Hematopoietic multipotent progenitor cell treated with erythropoietin and hydrocortisone succinate and interleukin-3 and kit ligand, for 4 days (in vitro differentiated cells): ENCODE data around the gene LHCGR.
"Not testable (repeated sequence)": the region's sequence is repeated elsewhere in the genome, so short reads cannot be mapped to it uniquely, and the experiment has no call there.

Source experiments
- DNase-seq: peaks from one replicate; pipeline ENCODE4 v3.0.0-alpha.2; 2015

LHCGR gene

GRCh38 chr2:48707466-48707865, 48.1 kb downstream of the LHCGR start:
- no peak for DNase-seq

GRCh38 chr2:48703621-48704020, 51.9 kb downstream of the LHCGR start:
- not testable (repeated sequence) for DNase-seq

- DNase-seq, result no peak
These were observed 56.1 kb downstream of the LHCGR start for GRCh38 chr2:48699348-48699930.

- no peak for DNase-seq
These were observed 58.6 kb downstream of the LHCGR start for GRCh38 chr2:48696881-48697280.

- no peak for DNase-seq
These were observed 59.5 kb downstream of the LHCGR start for GRCh38 chr2:48695991-48696390.

GRCh38 chr2:48694149-48694548, 61.4 kb downstream of the LHCGR start:
- DNase-seq, result no peak

GRCh38 chr2:48693645-48694044, 61.9 kb downstream of the LHCGR start:
- no peak for DNase-seq

GRCh38 chr2:48693066-48693465, 62.5 kb downstream of the LHCGR start:
- no peak for DNase-seq

GRCh38 chr2:48691935-48692691, 63.4 kb downstream of the LHCGR start:
- DNase-seq, result no peak

- no peak for DNase-seq
These were observed 70.4 kb downstream of the LHCGR start for GRCh38 chr2:48685126-48685525.

GRCh38 chr2:48677450-48677849, 78.1 kb downstream of the LHCGR start:
- DNase-seq, result peak; percentile 65

GRCh38 chr2:48674933-48675332, 80.6 kb downstream of the LHCGR start:
- DNase-seq, result no peak

GRCh38 chr2:48673581-48673980, 81.9 kb downstream of the LHCGR start:
- no peak for DNase-seq

- no peak for DNase-seq
These were observed 86.5 kb downstream of the LHCGR start for GRCh38 chr2:48668992-48669391.

- DNase-seq, result no peak
These were observed 104.2 kb downstream of the LHCGR start for GRCh38 chr2:48651158-48651790.

GRCh38 chr2:48638261-48638660, 117.3 kb downstream of the LHCGR start:
- DNase-seq, result no peak
